GM21367 (cell line): ENCODE results near the gene BMPR1A.
"Not testable (repeated sequence)": the region's sequence is repeated elsewhere in the genome, so short reads cannot be mapped to it uniquely, and the experiment has no call there.

Source experiments
- ATAC-seq: cut with Tn5 transposase; IDR thresholded peaks from one replicate; pipeline ENCODE4 v1.9.1; 2021; ENCODE audit not compliant: unreplicated experiment

The BMPR1A gene

DNA sequence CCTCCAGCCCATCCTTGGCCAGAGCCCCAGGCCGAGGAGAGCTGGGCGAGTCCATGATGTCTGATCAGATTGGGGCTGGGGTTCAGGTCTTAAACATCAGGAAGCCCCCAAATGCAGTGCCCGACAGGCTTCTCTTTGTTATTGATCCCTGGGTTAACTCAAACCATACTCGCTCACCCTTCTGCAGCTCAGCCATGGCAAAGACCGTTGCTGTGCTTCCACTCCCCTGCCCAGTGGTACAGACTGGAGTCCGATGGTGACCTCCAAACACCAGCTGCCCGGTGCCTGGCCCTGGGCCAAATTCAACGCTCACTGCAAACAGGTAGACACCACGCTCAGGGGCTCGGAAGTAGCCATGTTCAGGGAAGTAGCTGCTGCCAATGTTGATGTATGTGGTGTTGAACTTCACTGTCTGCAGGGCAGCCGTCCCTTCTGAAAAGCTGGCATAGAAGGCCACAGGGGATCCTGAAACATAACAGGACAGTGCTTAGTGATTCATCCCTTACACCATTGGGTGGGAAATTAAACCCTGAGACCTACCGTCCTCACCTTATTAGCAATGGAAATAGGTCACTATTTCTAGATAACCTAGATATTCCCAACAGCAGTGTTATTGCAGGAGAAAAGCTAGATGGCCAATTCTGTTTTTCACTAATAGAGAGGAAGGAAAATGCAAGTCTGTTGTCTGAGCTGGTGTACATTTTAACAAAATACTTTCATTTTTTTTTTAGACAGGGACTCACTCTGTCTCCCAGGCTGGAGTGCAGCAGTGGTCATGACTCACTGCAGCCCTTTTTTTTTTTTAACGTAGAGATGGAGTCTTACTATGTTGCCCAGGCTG, 180.5 kb downstream of the BMPR1A start:
- ATAC-seq: no peak

DNA sequence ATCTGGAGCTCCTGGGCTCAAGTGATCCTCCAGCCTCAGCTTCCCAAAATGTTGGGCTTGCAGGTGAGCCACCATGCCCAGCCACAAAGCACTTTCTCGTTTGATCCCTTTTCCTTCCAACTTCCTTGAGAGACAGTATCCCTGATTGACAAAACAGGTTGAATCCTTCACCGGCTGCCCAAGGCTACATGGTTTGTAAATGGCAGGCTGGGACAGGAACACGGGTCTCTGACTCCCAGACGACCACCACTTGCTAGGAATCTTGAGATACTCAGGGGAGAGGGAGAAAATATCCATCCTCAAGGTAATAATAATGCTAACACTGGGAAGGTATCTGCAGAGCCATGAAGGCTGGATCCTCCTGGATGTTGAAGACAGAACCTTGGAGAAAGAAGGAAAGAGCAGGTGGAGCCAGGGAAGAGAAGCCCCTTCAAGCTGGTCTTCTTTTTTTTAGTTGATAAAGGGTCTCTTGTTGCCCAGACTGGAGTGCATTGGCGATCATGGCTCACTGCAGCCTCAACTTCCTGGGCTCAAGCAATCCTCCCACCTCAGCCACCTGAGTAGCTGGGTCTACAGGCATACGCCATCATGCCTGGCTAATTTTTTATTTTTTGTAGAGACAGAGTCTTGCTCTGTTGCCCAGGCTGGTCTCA, 181.2 kb downstream of the BMPR1A start:
- no peak for ATAC-seq

DNA sequence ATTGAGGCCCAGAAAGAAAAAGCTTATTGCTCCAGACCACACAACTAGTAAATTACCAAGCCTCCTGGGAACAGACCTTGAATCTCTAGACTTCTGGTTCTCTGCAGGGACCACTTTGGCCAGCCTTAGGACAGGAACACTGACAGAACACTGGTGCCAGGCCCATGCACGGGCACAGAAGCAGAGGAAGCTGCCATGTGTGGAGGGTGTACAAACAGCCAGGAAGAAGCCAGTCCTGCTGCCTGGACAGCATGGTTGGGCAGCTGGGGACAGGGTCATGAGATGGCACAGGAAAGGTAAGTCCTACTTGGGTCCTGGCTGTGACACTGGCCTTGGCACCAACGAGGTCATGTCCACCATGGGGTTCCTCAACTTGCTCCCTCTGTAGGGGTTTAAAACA, 181.8 kb downstream of the BMPR1A start:
- ATAC-seq: no peak

GRCh38 chr10:86940076-86940475, 183.7 kb downstream of the BMPR1A start:
- ATAC-seq: not testable (repeated sequence)

- no peak for ATAC-seq
These were observed 184.3 kb downstream of the BMPR1A start for GRCh38 chr10:86940677-86941076.

DNA sequence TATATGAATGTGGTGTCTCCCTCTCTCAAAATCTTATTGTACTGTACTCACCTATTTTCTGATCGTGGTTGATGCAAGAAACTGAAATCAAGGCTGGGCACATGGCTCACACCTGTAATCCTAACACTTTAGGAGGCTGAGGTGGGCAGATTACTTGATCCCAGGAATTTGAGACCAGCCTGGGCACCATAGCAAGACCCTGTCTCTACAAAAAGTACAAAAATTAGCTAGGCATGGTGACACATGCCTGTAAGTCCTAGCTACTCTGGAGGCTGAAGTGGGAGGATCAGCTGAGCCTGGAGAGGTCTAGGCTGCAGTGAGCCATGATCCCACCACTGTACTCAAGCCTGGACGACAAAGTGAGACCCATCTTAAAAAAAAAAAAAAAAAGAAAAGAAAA, 185.0 kb downstream of the BMPR1A start:
- no peak for ATAC-seq

GRCh38 chr10:86941991-86942421, 185.6 kb downstream of the BMPR1A start:
- no peak for ATAC-seq

- no peak for ATAC-seq
These were observed 186.3 kb downstream of the BMPR1A start for GRCh38 chr10:86942441-86943315.

DNA sequence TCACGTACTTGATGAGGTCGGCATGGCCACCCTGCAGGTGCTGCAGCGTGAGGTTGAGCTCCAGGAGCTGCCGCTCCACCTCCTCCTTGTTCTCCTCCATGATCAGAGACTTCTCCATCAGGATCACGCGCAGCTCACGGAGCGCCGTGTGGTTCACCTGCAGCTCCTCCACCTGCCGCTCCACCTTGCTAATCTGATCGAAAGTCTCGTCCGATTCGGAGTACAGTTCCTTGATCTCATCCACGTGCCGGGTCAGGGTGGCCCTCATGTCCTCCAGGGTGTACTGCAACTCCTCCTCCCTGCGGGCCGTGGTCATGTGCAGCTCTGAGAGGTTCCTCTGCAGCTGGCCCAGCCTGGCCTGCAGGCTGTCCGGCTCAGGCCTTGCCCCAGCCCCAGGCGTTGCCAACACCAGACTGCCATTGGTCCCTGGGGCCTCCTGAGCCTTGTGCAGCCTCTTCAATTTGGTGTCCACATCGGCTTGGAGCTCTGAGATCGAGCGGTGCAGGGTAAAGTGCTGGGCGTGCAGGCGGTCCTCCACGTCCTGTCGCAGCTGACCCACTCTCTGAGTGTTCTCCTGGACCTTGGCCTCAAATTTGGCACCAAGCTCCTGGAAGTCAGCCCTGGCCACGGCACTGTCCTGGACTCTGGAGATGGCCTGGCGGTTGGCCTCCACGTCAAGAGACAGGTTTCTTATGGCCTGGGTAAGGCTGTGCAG, 187.1 kb downstream of the BMPR1A start:
- ATAC-seq: no peak

DNA sequence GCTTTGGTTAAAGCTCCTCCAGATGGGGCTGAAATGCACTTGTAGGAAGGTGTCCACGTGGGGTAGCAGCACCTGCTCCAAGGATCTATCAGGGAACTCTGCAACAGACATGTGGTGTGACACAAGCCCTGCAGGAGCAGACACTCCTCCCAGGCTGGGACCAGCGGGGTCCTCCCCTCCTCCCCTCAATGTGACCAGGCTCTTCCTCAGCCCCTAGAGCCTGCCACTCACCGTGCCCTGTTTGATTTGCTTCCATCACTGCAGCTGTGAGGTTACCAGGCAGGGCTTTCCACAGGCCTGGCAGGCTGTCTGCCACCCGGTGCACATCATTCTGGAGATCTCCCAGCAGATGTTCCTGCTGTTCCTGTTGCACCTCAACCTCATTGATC, 187.6 kb downstream of the BMPR1A start:
- ATAC-seq: no peak

DNA sequence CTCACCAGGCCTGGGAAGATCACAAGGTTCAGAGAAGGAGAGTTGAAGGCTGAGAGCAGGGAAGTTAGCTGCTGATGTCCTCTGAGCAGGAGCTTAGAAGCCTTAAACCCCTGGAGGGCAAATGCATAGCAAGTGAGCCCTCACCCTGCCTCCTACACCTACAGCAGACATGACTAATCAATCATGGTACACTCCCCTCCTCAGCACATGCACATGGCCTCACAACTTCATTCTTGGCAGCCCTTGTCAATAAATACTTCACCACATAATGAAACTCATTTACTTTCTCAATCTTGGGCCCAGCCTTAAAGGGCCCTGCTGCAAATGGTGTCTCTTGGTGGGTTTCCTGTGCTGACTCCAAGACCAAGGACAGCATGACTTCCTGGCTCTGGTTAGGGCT, 188.1 kb downstream of the BMPR1A start:
- ATAC-seq: no peak

DNA sequence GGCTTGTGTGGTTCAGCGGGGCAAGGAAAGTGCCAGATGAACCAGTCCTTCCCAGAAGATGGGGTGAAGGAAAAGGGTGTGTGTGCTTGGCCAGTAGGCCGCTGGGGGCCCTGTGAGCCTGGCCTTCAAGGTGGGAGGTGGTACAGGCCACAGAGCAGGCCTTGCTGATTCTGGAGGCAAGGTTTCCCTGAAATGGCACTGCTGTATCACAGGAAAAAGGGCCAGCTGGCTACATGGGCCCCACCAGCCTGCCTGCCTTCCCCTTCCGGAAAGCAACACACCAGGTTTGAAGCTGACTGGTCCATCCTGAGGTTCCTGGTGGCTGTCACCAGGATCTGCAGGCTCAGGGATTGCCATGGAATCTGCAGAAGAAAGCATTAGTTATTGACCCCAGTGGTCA, 188.5 kb downstream of the BMPR1A start:
- no peak for ATAC-seq

DNA sequence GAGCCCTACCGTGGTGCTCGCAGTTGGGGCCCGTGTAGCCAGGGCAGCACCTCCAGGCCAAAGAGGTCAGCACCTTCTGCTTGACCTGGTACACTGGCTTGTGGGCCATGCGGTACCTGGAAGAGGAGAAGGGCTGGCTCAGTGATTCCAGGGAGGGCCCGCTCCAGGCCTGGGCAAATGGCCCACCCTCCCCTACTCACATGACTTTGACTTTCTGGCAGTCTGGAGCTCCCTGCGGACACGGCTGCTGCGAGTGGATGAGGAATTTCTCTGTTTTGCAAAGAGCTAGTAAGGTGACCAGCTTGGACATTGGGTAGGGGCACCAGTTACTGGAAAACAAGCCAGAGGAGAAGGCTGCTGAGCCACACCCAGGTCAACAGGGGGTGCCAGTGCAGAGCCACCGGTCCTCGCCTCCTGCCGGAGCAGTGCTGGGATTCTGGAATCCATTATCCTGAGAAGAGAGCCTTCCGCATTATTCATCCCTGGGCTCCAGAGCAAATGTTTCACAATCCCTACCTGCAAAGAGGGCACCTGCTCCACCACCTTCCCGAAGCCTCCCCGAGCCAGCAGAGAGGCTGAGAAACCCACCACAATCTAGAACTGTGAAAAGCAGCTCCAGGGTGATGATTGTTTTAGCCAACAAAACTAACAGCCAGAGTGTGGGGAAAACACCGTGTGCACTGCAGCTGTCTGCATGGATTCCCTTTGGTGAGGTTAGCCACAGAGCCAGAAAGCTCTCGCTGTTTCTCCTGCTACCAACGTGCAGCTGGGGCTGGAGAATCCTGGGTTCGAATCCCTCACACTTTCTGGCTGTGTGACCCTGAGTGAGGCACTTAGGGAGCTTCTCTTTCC, 189.2 kb downstream of the BMPR1A start:
- no peak for ATAC-seq

- no peak for ATAC-seq
These were observed 190.1 kb downstream of the BMPR1A start for GRCh38 chr10:86946213-86947155.

DNA sequence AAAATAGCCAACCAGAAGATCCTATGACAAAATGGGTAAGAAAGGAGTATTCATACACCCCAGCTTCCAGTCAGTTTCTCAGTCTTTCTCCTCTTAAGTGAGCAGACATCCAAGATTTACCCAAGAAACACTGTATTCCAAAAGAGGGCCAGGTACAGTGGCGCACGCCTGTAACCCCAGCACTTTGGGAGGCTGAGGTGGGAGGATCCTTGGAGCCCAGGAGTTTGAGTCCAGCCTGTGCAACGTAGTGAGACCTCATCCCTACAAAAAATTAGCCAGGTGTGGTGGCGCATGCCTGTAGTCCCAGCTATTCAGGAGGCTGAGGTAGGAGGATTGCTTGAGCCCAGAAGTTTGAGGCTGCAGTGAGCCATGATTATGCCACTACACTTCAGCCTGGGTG, 191.4 kb downstream of the BMPR1A start:
- ATAC-seq: not testable (repeated sequence)

GRCh38 chr10:86950349-86950748, 193.9 kb downstream of the BMPR1A start:
- no peak for ATAC-seq

DNA sequence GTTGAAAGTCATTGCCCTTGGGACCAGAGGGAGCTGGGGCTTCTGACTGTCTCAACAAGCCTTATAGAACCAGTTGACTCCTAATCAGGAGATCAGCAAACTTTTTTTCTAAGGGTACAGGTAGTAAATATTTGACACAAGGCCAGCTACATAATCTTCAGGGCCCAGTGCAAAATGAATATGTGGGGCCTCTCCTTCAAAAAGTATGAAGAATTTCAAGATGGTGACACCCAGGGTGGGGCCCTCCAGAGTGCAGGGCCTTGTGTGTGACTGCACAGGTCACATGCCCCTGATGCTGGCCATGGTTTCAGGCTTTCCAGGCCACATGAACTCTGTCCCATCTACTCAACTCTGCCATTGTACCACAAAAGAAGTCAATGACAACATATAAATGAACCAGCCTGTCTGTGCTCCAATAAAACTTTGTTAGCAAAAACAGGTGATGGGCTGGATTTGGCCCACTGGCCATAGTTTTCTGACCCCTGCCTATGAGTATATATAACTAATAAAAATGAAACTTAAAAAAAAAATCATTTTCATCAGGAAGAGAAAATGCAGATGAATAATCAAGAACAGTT, 194.9 kb downstream of the BMPR1A start:
- ATAC-seq: no peak

GRCh38 chr10:86952106-86952505, 195.7 kb downstream of the BMPR1A start:
- ATAC-seq: no peak
